ENCODE data around the gene KCNMB2. TPM values are rescaled to one million over a fixed set of nuclear protein-coding genes. Genes with fewer than 3 reads are reported as not detected.
A peak's percentile ranks its signal among the peaks of the same experiment; 100 is the strongest.

KCNMB2 gene
- total and polyA plus RNA-seq, 3 donors from 2014 or later = 2.6 TPM; not detected in 2

DNA sequence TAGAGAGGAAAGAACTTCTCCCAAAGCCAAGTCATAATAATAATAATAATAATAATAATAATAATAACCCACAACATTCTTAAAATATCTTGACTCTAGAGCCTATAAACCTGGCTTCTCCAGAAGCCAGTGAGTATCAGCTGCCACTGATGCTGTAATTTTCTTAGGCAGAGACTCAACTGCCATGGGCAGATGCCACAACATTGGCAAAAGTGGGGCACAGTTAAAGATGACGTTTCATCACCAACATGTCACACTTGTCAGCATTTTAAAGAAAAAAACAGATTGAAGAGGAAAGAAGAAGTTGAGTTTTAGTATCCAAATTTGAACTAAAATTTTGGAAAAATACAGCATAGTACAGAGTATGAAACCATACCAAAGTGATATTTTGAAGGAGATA is 270.4 kb downstream of the KCNMB2 start:
- Histone ChIP-seq H3K4me3 (no peak overlapping the region), H3K27me3 (no peaks in the 10 kb centered on the region), H3K27ac (no peak overlapping the region), H3K36me3 (ENCODE audit: low read depth, missing control alignments) (no peaks in the 10 kb centered on the region), H3K9me3 (no peaks in the 10 kb centered on the region), H3K4me1 (no peaks in the 10 kb centered on the region)
- intact Hi-C loops (cut with DNase I; ENCODE audit: low total_unique reads) = no loop called here
- 78 to 92% methylated on average over 1 of the region's 1 CpG for WGBS, 2 donors
- TF ChIP-seq POLR2A (IDR thresholded peaks at IDR 0.05) = no peak
- TF ChIP-seq, protein P1, sequence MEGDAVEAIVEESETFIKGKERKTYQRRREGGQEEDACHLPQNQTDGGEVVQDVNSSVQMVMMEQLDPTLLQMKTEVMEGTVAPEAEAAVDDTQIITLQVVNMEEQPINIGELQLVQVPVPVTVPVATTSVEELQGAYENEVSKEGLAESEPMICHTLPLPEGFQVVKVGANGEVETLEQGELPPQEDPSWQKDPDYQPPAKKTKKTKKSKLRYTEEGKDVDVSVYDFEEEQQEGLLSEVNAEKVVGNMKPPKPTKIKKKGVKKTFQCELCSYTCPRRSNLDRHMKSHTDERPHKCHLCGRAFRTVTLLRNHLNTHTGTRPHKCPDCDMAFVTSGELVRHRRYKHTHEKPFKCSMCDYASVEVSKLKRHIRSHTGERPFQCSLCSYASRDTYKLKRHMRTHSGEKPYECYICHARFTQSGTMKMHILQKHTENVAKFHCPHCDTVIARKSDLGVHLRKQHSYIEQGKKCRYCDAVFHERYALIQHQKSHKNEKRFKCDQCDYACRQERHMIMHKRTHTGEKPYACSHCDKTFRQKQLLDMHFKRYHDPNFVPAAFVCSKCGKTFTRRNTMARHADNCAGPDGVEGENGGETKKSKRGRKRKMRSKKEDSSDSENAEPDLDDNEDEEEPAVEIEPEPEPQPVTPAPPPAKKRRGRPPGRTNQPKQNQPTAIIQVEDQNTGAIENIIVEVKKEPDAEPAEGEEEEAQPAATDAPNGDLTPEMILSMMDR (IDR thresholded peaks at IDR 0.05) = no peak
- DNase-seq = no peak

DNA sequence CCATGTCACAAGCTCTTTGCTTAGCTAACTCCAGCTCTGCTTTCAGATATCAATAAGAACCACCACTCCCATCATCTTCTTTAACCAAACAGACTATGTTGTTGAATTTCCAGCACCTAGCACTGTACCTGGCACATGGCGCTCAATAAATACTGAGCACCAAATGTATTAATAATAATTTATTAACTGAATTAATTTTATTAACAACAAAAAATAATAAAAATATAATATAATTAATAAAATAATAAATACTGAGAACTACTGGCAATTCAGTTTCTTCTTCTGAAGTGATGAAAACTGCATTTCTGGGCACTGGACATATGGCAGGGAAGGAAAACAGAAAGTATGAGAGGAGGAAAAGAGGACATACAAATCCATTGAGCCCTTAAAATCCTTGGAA is 271.5 kb downstream of the KCNMB2 start:
- no peak for DNase-seq
- Histone ChIP-seq H3K4me1 (no peaks in the 10 kb centered on the region), H3K36me3 (ENCODE audit: low read depth, missing control alignments) (no peaks in the 10 kb centered on the region), H3K27ac (no peak overlapping the region), H3K4me3 (no peak overlapping the region), H3K9me3 (no peaks in the 10 kb centered on the region), H3K27me3 (no peaks in the 10 kb centered on the region)
- TF ChIP-seq, protein P1 (IDR thresholded peaks at IDR 0.05) = no peak
- TF ChIP-seq POLR2A (IDR thresholded peaks at IDR 0.05) = no peak
- 89 to 97% methylated on average over 1 of the region's 1 CpG for WGBS, 2 donors
- intact Hi-C loops (cut with DNase I; ENCODE audit: low total_unique reads) = no loop called here

GRCh38 chr3:178808748-178809147 is 272.5 kb downstream of the KCNMB2 start:
- DNase-seq = no peak
- H3K4me1 ChIP-seq = no peaks in the 10 kb centered on the region
- no peak for TF ChIP-seq POLR2A (IDR thresholded peaks at IDR 0.05)
- TF ChIP-seq, protein P1 (IDR thresholded peaks at IDR 0.05) = no peak
- H3K9me3 ChIP-seq = no peaks in the 10 kb centered on the region
- H3K27me3 ChIP-seq = no peaks in the 10 kb centered on the region
- intact Hi-C loops (cut with DNase I; ENCODE audit: low total_unique reads) = no loop called here
- H3K27ac ChIP-seq = no peak overlapping the region
- H3K4me3 ChIP-seq = no peak overlapping the region
- WGBS, 2 donors = 89 to 90% methylated on average over 1 of the region's 1 CpG
- H3K36me3 ChIP-seq (ENCODE audit: low read depth, missing control alignments) = no peaks in the 10 kb centered on the region

DNA sequence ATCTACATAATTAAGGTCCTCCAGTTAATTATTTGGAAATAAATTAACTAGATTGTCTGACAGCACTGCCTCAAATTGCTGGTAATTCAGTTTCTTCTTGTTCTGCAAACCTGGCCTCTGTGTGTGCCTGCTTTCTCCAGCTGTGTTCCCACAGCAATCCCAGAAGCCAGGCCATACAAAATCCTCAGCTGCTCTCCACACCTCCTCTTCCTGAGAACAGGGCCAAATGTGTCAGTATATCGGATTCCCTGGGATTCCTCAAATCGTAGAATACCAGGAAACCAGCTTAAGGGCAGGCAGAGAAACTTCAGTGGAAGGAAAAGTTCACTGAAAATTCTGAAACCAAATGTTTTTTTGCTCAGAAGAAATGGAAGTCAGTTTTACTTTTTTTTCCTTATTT is 273.9 kb downstream of the KCNMB2 start:
- Histone ChIP-seq H3K27me3 (no peaks in the 10 kb centered on the region), H3K4me1 (no peaks in the 10 kb centered on the region), H3K4me3 (no peak overlapping the region), H3K9me3 (no peaks in the 10 kb centered on the region), H3K27ac (no peak overlapping the region), H3K36me3 (ENCODE audit: low read depth, missing control alignments) (no peaks in the 10 kb centered on the region)
- no peak for DNase-seq
- 29 to 49% methylated on average over 2 of the region's 2 CpGs for WGBS, 2 donors
- TF ChIP-seq, protein P1 (IDR thresholded peaks at IDR 0.05) = no peak
- TF ChIP-seq POLR2A (IDR thresholded peaks at IDR 0.05) = no peak
- intact Hi-C loops (cut with DNase I; ENCODE audit: low total_unique reads) = no loop called here

DNA sequence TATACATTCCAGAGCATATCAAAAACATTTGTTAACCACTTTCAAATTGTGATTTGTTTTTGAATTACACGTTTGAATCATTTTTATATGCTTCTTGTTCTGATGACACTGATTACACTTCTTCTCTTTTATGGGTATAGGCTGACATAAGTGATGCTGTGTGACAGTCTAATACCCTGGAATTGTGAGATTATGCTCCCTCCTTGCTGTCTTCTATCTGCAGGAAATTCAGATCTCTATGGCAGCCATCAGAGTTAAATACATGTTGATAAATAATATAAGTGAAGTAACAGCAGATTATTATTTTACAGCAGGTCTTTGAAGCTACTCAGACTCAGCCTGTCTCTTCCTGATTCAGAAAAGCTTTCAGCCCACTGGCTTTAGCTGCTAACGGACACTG is 286.5 kb downstream of the KCNMB2 start:
- Histone ChIP-seq H3K36me3 (ENCODE audit: low read depth, missing control alignments) (no peaks in the 10 kb centered on the region), H3K9me3 (no peaks in the 10 kb centered on the region), H3K27me3 (no peaks in the 10 kb centered on the region), H3K27ac (peak overlapping the region; percentile 49 to 79), H3K4me3 (no peak overlapping the region), H3K4me1 (peaks cover 9% of the 10 kb centered on the region)
- TF ChIP-seq, protein P1 (IDR thresholded peaks at IDR 0.05) = no peak
- TF ChIP-seq POLR2A (IDR thresholded peaks at IDR 0.05) = no peak
- 56 to 84% methylated on average over 2 of the region's 2 CpGs for WGBS, 2 donors
- DNase-seq = no peak
- intact Hi-C loops (cut with DNase I; ENCODE audit: low total_unique reads) = no loop called here
